GM15510 (cell line): Measurements from ENCODE around the gene RXRA.

Experiments used
- POLR2A ChIP-seq: IDR thresholded peaks from 3 replicates; pipeline ENCODE4 v1.6.1; 2011; ENCODE audit warnings: borderline replicate concordance; ENCODE audit not compliant: insufficient read length; ENCODE audit errors: extremely low read depth

The RXRA gene

DNA sequence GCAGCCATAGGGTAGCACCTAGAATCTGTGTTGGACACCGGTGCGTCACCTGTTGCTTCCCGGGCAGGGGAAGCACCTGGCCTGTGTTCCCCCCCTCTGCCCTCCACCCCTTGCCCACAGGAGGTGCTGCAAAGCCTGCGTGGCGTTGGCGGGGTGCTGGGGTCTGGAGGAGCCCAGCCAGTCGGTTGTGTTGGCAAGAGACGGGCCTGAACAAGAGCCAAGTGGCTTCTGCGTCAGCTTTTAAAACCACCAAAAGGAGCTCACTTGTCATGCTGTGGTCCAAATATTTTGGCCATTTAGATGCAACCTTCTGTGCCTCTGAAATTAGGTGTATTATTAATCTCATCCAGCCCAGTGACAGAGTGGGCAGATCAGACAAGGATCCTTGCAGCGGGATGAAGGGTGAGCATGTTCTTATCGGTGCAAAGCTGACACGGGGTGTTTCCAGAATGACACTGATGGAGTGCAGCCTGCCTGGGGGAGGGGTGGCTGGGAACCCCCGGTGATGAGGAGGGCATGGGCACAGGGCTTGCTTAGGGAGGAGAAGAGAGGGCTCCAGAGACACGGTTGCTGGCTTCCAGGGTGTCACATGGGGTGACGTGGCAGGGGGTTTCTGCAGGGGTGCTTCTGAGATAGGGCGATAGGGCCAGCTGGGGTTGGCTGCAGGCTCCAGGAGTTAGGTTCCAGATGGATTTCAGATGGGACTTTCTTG, 9.7 kb upstream of the RXRA start:
- TF ChIP-seq POLR2A: no peak

DNA sequence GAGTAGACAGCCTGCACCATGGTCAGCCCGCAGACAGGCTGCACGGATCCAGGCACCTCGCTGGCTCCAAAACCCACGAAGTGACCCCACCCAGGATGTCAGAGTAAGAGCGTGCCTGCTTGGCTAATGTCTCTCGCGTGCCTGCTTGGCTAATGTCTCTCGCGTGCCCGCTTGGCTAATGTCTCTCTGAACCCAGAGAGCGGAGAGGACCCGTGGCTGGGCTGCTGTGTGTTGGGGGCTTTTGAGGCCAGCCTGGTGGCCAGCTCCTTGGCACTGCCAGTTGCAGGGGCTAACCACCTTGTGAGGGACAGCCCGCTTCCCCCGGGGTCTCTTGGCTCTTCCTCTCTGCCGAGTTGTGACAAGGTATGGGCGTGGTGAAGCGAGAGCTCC, 8.9 kb upstream of the RXRA start:
- no peak for TF ChIP-seq POLR2A

GRCh38 chr9:134317790-134318414, 8.4 kb upstream of the RXRA start:
- no peak for TF ChIP-seq POLR2A

DNA sequence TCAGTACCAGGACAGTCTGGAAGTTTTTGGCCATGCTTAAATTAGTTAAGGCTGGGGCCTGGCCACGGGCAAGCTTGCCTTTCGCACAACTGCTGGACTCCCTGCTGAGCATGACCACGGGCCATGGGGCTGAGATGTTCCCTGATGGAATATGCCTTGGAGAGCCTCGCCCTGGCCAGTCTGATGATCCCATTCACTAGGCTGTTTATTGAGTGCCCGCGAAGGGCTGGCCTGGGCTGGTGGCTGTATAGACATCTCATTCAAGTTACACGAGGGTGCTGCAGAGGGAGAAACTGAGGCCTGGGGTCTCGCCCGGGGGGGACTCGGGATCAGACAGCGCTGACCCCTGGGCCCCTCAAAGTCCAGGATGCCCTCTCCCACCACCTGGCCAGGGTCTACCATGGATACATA, 7.8 kb upstream of the RXRA start:
- no peak for TF ChIP-seq POLR2A

DNA sequence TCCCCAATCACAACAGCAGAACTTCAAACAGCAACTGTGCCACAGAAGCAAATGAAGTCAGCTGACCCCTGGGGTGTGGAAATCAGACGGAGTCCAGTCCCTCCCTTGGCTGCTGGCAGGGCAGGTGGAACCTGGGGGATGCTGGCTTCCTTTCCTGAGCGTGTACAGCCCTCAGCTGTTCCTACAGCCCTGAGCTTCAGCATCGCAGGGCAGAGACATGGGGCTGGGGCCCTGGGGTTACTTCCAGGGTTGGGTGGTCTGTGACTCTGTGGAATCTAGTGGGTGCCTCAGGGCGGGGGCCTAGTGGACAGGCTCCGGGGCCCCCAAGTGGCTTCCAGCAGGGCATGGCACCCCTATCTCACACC, 7.3 kb upstream of the RXRA start:
- no peak for TF ChIP-seq POLR2A

DNA sequence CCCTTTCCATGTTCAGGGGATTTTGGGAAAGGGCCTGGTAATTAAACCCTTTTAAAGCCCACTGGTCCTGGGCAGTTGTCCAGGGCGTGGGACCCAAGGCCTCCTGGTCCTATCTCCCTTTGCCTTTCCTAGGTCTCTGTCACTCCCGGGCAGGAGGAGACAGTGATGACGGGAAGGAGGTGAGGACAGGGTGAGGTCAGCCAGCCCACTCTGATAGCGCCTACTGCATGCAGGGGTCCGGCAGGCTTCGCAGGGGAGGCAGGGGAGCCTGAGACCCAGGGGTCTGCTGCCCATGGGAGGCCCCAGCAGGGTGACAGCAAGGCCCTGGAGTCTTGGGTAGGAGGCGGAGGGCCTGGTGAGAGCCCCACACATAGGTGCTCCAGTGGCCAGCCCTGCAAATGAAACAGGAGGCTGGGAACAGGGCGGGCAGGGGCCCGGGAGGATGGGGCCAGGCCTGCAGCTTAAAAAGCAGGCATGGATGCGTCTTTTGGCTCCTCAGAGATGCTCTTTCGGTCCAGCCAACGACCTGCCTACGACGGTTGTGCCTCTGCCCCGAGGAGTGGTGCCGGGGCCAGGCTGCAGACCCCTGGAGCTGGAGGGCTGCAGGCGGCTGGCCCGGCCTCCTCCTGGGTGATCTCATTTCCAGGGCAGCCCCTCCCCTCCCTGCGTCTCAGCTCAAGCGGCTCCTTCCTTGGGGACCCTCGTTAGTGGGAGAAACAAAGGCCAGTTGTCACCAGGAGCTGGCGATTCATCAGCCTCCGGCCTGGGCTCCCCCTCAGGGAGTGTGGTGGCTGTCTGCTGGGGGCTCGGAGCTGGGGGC, 6.7 kb upstream of the RXRA start:
- TF ChIP-seq POLR2A: no peak

DNA sequence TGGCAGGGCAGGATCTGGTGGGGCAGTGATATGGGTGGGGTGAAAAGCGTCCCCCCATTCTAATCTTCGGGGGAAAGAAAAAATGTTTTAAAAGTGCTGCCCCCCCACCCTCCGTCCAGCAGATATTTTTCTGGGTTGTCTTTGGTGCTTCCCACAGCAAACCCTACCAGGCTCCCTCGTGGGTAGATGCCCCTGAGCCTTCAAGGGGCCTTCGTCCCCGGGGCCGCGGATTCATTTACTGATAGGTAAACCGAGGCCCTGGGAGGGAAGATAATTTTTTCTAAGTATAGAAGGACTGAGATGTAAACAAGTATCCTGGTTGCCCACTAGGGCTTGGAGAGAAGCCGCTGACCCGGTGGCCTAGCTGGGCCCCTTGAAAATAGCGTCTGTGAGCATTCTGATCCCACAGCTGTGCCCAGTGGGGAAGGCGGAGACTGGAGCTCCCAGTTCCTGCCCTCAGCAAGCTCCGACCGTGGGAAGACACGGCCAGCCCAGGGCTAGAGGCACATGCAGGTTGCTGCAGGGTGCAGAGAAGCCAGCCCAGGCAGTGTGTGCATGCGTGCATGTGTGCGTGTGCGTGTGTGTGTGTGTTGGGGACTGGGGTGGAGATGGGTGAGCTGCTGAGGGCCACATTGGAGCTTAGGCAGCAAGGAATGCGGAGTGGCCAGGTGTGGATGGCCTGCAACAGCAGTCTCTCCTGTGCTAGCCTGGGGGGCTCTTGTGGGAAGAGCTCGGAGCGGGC, 6.0 kb upstream of the RXRA start:
- no peak for TF ChIP-seq POLR2A

DNA sequence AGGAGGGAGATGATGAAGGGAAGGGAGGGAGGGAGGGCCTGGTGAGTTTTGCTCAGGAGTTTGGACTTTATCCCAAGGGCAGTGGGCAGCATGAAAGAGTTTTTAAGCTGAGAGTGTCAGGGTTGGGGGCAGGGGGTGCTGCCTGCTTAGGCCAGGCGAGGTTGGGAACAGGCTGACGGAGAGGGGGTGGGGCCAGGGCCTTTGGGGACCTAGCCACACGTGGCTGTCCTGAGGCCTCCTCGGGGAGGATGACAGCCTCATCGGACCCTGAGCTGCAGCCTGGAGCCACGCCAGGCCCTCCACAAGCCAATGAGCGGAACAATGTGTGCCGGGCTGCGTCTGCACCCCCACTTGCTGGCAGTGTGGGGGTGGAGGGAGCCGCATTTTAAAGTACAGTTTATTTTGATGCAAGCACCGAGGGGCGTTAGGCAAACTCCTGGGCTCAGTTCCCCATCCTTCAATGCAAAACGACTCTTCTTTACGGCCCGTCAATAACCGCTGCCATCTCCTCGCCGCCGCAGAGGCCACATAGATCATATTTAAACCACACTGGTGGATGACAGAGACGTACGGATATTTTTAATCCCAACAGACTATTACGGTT, 5.3 kb upstream of the RXRA start:
- no peak for TF ChIP-seq POLR2A

DNA sequence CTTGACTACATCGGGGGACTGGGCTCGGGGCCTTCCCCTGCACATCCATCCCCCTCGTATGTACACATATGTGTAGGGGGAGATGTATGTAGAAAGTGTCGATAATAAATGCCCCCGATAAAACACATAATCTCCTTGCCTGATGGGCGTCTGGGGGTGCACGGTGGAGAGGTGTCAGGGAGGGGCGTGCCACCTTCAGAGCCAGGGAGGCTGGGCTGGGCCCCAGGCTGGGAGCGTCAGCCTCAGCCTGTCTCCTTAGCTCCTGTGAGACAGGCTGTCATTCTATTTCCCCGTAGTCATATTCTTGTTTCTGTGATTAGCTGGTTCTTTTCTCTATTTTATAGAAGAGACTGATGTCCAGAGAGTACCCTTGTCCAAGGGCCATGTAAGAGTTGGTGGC, 4.7 kb upstream of the RXRA start:
- TF ChIP-seq POLR2A: no peak

DNA sequence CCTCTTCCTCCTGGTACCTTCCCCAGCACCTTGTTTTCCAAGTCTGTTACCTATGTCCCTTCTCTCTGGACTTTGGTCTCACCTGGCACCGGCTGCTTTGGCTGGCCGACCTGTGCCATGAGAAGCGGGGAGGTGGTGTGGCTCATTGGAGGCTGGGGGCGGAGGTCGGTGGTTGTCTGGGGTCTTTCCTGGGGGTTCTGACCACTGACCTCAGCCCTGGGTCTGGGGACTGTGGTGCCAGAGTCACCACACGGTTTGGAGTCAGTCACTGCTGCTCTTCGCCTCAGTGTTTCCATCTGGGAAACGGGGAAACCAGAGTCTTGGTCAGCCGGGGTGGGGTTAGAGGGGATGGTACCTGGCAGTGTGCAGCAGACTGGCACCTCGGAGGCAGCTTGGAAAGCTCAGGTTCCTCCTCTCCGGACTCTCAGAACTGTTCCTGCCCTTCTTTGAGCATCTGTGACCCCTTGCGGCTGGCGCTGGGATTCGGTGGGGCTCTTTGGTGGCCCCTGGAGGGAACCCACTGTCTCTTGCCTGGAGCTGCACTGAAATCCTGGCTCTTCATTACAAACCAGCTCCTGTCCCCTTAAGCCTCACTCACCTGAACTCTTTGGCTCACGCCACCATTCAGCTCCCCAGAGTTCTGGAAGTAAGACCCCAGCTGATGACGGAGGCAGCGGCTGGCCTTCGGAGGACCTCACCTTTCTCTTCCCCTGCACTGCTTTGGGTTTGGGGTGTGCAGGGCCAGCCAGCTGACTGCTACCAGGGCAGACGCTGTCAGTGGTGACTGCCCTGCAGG, 4.1 kb upstream of the RXRA start:
- no peak for TF ChIP-seq POLR2A

- TF ChIP-seq POLR2A: no peak
These were observed 3.4 kb upstream of the RXRA start for GRCh38 chr9:134322781-134323241.

GRCh38 chr9:134323741-134324358, 2.4 kb upstream of the RXRA start:
- no peak for TF ChIP-seq POLR2A

DNA sequence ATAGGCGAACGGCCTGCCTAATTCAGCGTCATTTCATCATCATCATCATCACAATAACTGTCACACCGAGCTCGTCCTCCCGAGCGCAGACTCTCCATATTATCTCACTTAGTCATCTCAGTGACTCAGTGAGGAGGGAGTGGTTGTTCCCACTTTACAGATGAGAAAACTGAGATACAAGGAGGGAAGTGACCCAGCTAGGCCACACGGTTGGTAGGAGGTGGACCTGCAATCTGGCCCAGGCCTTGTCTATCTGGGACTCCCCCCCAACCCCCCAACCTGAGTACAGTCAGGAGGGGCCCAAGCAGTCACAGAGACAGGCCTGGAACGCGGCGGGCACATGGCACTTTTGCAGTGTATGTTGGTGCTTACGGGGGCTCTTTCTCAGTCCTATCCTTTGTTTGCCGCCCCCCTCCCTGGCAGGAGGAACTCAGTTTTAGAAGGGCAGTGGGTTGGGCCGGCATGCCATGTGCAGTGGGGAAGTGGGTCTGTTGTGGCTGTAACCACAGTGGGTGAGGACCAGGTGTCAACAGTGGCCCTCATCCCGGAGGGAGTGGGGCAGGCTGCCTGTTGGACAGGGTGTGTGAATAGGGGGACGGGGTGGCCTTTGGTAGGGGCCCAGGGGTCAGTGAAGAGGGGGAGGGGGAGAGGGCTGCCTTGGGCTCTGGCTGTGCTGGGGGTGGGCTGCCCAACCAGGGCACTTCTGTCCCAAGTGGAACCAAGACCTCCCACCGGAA, 1.7 kb upstream of the RXRA start:
- no peak for TF ChIP-seq POLR2A
